Suprapubic skin (tissue), 4 donors: ENCODE results near the gene TTC12. TPM values are rescaled to one million over a fixed set of nuclear protein-coding genes. Genes with fewer than 3 reads are reported as not detected.
A peak's percentile ranks its signal among the peaks of the same experiment; 100 is the strongest.

Experiments used
- DNase-seq, 2 donors: peaks; one replicate each; pipeline ENCODE4 v3.0.0-alpha.2; 2019; ENCODE audit warnings: low spot score in 2 of 2
- H3K27ac ChIP-seq: fragments of 200-600 bp; sonication (generic); one replicate; pipeline ENCODE4 v1.5.1; 2019
- H3K27me3 ChIP-seq: fragments of 200-600 bp; sonication (generic); one replicate; pipeline ENCODE4 v1.5.1; 2019
- H3K36me3 ChIP-seq: fragments of 200-600 bp; sonication (generic); one replicate; pipeline ENCODE4 v1.5.1; 2019
- H3K4me1 ChIP-seq: fragments of 200-600 bp; sonication (generic); one replicate; pipeline ENCODE4 v1.5.1; 2019
- H3K4me3 ChIP-seq: fragments of 200-600 bp; sonication (generic); one replicate; pipeline ENCODE4 v1.5.1; 2019; ENCODE audit warnings: mild to moderate bottlenecking
- H3K9me3 ChIP-seq: fragments of 200-600 bp; sonication (generic); one replicate; pipeline ENCODE4 v1.5.1; 2019
- EP300 ChIP-seq: sonication (generic); formaldehyde crosslinking; IDR thresholded peaks from one replicate; pipeline ENCODE4 v1.6.1; 2017; ENCODE audit warnings: antibody characterized with exemption
- POLR2A ChIP-seq, 2 donors: fragments of 450-650 bp; IDR thresholded peaks; one replicate each; pipeline ENCODE4 v1.6.1; 2017; ENCODE audit warnings: antibody characterized with exemption in 2 of 2, mild to moderate bottlenecking in 2 of 2, moderate library complexity in 2 of 2
- POLR2AphosphoS5 ChIP-seq, 3 donors: sonication (generic); formaldehyde crosslinking; IDR thresholded peaks; one replicate each; pipeline ENCODE4 v1.6.1; 2017; ENCODE audit warnings: antibody characterized with exemption in 3 of 3
- WGBS: methylation state at CpG from one replicate; pipeline ENCODE4 v1.1.5; 2018; 5-methylcytosine and 5-hydroxymethylcytosine counted together
- total RNA-seq, 4 donors: library from RNA; depleted of rRNA; stranded (reverse); fragments of >200 nt; gene quantifications; one replicate each; pipeline ENCODE4 v1.1.0, GENCODE V29; 2016
- TF ChIP-seq, protein P1 (sequence below), 2 donors: fragments of 200-600 bp in 1 of 2; fragments of 450-650 bp in 1 of 2; sonication (generic) in 1 of 2; IDR thresholded peaks; one replicate each; pipeline ENCODE4 v1.5.1; 2016 to 2019; ENCODE audit warnings: antibody characterized with exemption in 2 of 2, mild to moderate bottlenecking in 1 of 2, moderate library complexity in 1 of 2

Gene TTC12
- total RNA-seq, 4 donors from 2014 or later = 9.5 to 67.8 (median 30.3) TPM

DNA sequence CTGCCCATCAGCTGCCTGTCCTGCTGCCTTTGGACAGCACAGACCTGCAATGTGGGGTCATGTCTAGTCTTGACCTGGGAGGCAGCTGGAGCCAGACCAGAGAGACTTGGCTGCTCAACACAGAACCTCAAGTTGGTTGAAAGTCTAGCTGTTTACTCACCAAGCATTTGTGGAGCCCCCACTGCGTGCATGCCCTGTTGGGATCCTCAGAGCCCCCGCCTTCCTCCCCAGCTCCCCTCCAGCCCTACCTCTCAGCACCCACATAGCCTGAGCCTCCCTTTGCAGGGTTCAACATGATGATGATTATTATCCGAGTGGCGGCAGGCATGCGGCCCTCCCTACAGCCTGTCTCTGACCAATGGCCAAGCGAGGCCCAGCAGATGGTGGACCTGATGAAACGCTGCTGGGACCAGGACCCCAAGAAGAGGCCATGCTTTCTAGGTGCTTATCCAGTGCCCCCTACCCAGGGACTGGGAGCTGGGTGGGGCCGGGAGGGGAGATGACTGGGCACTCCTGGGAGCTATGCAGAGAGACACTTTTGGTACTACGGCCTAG is 81.5 kb downstream of the TTC12 start:
- no peaks in the 10 kb centered on the region for H3K27me3 ChIP-seq
- no peak for DNase-seq

DNA sequence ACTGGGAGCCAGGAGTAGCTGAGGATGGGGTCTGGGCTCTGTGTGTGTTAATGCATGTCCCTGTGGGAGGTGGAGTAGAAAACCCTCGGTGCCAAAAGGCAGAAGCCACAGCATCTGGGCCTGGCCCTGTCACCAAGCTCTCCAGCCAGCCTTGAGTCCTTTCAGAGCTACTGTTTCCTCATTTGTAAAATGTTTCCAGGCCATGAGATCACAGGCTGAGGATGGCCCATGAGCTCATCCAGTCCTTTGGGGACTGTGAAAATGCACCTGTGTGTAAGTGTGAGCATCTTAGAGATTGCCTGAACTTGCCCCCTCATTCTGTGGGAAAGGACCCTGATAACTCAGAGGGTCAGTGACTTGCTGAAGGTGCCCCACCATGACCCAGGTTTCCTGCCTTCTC is 82.3 kb downstream of the TTC12 start:
- whole genome bisulfite sequencing = 80% methylated on average over 1 of the region's 1 CpG
- no peaks in the 10 kb centered on the region for H3K27me3 ChIP-seq

More for the DNA sequence above, 81.5 kb downstream of the TTC12 start:
- H3K36me3 ChIP-seq = no peaks in the 10 kb centered on the region
- H3K27ac ChIP-seq = no peak overlapping the region
- H3K9me3 ChIP-seq = no peaks in the 10 kb centered on the region
- TF ChIP-seq EP300 = no peak
- TF ChIP-seq, protein P1, sequence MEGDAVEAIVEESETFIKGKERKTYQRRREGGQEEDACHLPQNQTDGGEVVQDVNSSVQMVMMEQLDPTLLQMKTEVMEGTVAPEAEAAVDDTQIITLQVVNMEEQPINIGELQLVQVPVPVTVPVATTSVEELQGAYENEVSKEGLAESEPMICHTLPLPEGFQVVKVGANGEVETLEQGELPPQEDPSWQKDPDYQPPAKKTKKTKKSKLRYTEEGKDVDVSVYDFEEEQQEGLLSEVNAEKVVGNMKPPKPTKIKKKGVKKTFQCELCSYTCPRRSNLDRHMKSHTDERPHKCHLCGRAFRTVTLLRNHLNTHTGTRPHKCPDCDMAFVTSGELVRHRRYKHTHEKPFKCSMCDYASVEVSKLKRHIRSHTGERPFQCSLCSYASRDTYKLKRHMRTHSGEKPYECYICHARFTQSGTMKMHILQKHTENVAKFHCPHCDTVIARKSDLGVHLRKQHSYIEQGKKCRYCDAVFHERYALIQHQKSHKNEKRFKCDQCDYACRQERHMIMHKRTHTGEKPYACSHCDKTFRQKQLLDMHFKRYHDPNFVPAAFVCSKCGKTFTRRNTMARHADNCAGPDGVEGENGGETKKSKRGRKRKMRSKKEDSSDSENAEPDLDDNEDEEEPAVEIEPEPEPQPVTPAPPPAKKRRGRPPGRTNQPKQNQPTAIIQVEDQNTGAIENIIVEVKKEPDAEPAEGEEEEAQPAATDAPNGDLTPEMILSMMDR (IDR thresholded peaks at IDR 0.05) = no peak
- TF ChIP-seq POLR2A (IDR thresholded peaks at IDR 0.05) = no peak
- no peak for TF ChIP-seq POLR2AphosphoS5 (IDR thresholded peaks at IDR 0.05)
- H3K4me3 ChIP-seq = no peak overlapping the region
- 88% methylated on average over 6 of the region's 9 CpGs for WGBS
- H3K4me1 ChIP-seq = peaks cover 3% of the 10 kb centered on the region

DNA sequence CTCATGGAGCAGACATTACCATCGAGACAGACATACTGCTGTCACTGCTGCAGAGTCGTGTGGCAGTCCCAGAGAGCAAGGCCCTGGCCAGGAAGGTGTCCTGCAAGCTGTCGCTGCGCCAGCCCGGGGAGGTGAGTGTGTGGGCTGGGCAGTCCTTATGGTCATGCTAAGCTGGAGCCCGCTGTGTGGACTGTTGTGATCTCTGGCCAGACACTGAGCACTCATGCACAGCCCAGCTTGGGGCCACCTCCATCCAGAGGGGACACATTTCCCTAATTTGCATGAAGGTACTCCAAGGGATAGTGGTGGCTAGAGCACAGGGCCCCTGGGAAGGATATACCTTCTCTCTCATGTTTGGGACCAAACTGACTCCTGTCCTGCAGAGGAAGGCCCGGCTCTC is 82.8 kb downstream of the TTC12 start:
- no peak for TF ChIP-seq POLR2AphosphoS5 (IDR thresholded peaks at IDR 0.05)
- TF ChIP-seq EP300 = no peak
- TF ChIP-seq, protein P1 (IDR thresholded peaks at IDR 0.05) = no peak
- TF ChIP-seq POLR2A (IDR thresholded peaks at IDR 0.05) = no peak
- Histone ChIP-seq H3K4me3 (no peak overlapping the region), H3K36me3 (no peaks in the 10 kb centered on the region), H3K9me3 (no peaks in the 10 kb centered on the region), H3K4me1 (peaks cover 10% of the 10 kb centered on the region), H3K27ac (no peak overlapping the region), H3K27me3 (no peaks in the 10 kb centered on the region)
- 83% methylated on average over 3 of the region's 7 CpGs for WGBS
- DNase-seq = peak in 1 of 2 donors; percentile 50

More for the DNA sequence above, 82.3 kb downstream of the TTC12 start:
- H3K27ac ChIP-seq = no peak overlapping the region
- no peaks in the 10 kb centered on the region for H3K36me3 ChIP-seq
- TF ChIP-seq EP300 (no peak), POLR2AphosphoS5 (IDR thresholded peaks at IDR 0.05) (no peak), POLR2A (IDR thresholded peaks at IDR 0.05) (no peak)
- TF ChIP-seq, protein P1 (IDR thresholded peaks at IDR 0.05) = no peak
- DNase-seq = no peak
- no peak overlapping the region for H3K4me3 ChIP-seq
- no peaks in the 10 kb centered on the region for H3K9me3 ChIP-seq
- peaks cover 7% of the 10 kb centered on the region for H3K4me1 ChIP-seq

DNA sequence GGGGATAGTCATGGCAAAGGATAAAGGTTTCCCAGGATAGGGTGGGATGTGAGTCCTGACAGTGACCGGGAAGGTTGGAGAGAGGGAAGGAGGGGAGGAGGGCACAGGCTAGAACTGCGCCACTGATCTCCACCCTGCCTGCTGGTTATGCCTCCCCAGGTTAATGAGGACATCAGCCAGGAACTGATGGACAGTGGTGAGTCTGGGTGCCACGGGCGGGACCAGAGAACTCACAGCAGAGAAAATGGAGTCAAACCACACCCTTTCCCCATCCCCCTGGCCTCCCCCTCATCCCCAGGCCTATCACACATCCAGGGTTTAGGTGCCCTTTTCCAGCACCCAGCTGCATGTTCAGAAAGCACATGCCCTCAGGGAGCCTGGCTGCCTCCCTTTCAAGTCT is 83.4 kb downstream of the TTC12 start:
- DNase-seq = peak in 1 of 2 donors; percentile 48
- 64% methylated on average over 4 of the region's 4 CpGs for WGBS
- Histone ChIP-seq H3K36me3 (no peaks in the 10 kb centered on the region), H3K4me3 (no peak overlapping the region), H3K27me3 (no peaks in the 10 kb centered on the region), H3K27ac (no peak overlapping the region), H3K9me3 (no peaks in the 10 kb centered on the region), H3K4me1 (peaks cover 10% of the 10 kb centered on the region)
- TF ChIP-seq EP300 = no peak
- no peak for TF ChIP-seq POLR2AphosphoS5 (IDR thresholded peaks at IDR 0.05)
- TF ChIP-seq, protein P1 (IDR thresholded peaks at IDR 0.05) = no peak
- TF ChIP-seq POLR2A (IDR thresholded peaks at IDR 0.05) = no peak

DNA sequence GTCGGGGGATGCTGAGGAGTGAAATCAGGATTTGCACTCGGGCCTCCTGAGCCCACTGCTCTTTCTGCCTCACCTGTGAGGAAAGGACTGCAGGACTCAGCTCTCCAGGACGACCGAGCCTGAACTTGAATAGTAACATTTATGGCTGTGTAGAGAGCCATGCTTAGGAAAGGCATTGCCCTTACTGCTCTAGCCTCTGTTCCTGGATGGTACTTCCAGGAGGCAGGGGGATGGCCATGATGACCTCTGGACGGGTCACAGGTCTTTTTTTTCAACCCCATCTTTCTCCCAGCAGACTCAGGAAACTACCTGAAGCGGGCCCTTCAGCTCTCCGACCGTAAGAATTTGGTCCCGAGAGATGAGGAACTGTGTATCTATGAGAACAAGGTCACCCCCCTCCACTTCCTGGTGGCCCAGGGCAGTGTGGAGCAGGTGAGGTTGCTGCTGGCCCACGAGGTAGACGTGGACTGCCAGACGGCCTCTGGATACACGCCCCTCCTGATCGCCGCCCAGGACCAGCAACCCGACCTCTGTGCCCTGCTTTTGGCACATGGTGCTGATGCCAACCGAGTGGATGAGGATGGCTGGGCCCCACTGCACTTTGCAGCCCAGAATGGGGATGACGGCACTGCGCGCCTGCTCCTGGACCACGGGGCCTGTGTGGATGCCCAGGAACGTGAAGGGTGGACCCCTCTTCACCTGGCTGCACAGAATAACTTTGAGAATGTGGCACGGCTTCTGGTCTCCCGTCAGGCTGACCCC is 84.5 kb downstream of the TTC12 start:
- no peaks in the 10 kb centered on the region for H3K36me3 ChIP-seq
- H3K9me3 ChIP-seq = no peaks in the 10 kb centered on the region
- no peak overlapping the region for H3K27ac ChIP-seq
- peak in 1 of 2 donors; percentile 75 for DNase-seq
- 88% methylated on average over 21 of the region's 24 CpGs for WGBS
- TF ChIP-seq, protein P1 (IDR thresholded peaks at IDR 0.05) = no peak
- TF ChIP-seq POLR2AphosphoS5 (IDR thresholded peaks at IDR 0.05) (no peak), POLR2A (IDR thresholded peaks at IDR 0.05) (no peak), EP300 (no peak)
- no peak overlapping the region for H3K4me3 ChIP-seq
- peaks cover 10% of the 10 kb centered on the region for H3K4me1 ChIP-seq
- H3K27me3 ChIP-seq = no peaks in the 10 kb centered on the region
